Heart right ventricle (tissue), 16 donors: Measurements from ENCODE around the gene RNU2-63P. TPM values are rescaled to one million over a fixed set of nuclear protein-coding genes. Genes with fewer than 3 reads are reported as not detected.
A peak's percentile ranks its signal among the peaks of the same experiment; 100 is the strongest.
"Not testable (repeated sequence)": the region's sequence is repeated elsewhere in the genome, so short reads cannot be mapped to it uniquely, and the experiment has no call there.

Source experiments
- ATAC-seq, 8 donors: fragments of 200-7000 bp; cut with Tn5 transposase; one replicate each; pipeline ENCODE4 v1.9.1; 2020; ENCODE audit warnings: mild to moderate bottlenecking in 8 of 8, moderate library complexity in 8 of 8, moderate number of reproducible peaks in 1 of 8
- DNase-seq, 2 donors: peaks; one replicate each; pipeline ENCODE4 v3.0.0-alpha.2; 2020
- H3K27ac ChIP-seq, 10 donors: fragments of 200-600 bp; sonication (generic) in 2 of 10; one replicate each; pipeline versions ENCODE4 v1.5.0 to v1.8.0; 2020 to 2022; ENCODE audit warnings: mild to moderate bottlenecking in 3 of 10
- H3K27me3 ChIP-seq, 7 donors: fragments of 200-600 bp; one replicate each; pipeline ENCODE4 v1.8.0; 2021 to 2022; ENCODE audit warnings: mild to moderate bottlenecking in 2 of 7
- H3K36me3 ChIP-seq, 9 donors: fragments of 200-600 bp; sonication (generic) in 1 of 9; one replicate each; pipeline versions ENCODE4 v1.5.0 to v1.8.0; 2020 to 2022; ENCODE audit warnings: mild to moderate bottlenecking in 2 of 9
- H3K4me1 ChIP-seq, 9 donors: fragments of 200-600 bp; sonication (generic) in 1 of 9; one replicate each; pipeline versions ENCODE4 v1.5.0 to v1.8.0; 2020 to 2022; ENCODE audit warnings: mild to moderate bottlenecking in 4 of 9
- H3K4me3 ChIP-seq, 10 donors: fragments of 200-600 bp; sonication (generic) in 2 of 10; one replicate each; pipeline versions ENCODE4 v1.5.0 to v1.8.0; 2020 to 2022; ENCODE audit warnings: mild to moderate bottlenecking in 7 of 10, moderate library complexity in 2 of 10
- H3K9me3 ChIP-seq, 11 donors: fragments of 200-600 bp in 10 of 11; sonication (generic) in 2 of 11; one replicate each; pipeline versions ENCODE4 v1.5.0 to v1.8.0; 2013 to 2022; ENCODE audit warnings: mild to moderate bottlenecking in 2 of 11, control low read depth in 1 of 11, moderate library complexity in 1 of 11
- WGBS, 2 donors: extraction: QIAGEN DNeasy Blood & Tissue Kit; methylation state at CpG; one replicate each; pipeline ENCODE4 v1.1.7; 2013; ENCODE audit warnings: inconsistent platforms in 1 of 2; 5-methylcytosine and 5-hydroxymethylcytosine counted together
- intact Hi-C, 10 donors: fragments of 100-400 bp; cut with DNase I; formaldehyde crosslinking; loops; one replicate each; pipeline versions ENCODE4 v1.11.1 to v1.14.2; 2022
- polyA plus RNA-seq, 2 donors: library from polyadenylated mRNA; stranded (reverse); fragments of 200-250 nt; gene quantifications; one replicate each; pipeline ENCODE4 v1.2.3, GENCODE V29; 2013
- total RNA-seq, 10 donors: library from RNA; stranded (reverse); fragmentation: NEBNext Ultra II Directional in 3 of 10; extraction: Animal tissue kit (Norgen Biotek cat#: 25700) in 3 of 10; gene quantifications; one replicate each; pipeline versions ENCODE4 v1.2.1 to v1.2.4, GENCODE V29; 2021 to 2023
- TF ChIP-seq, protein P1 (sequence below), 9 donors: fragments of 200-600 bp; sonication (generic) in 2 of 9; IDR thresholded peaks; one replicate each; pipeline versions ENCODE4 v1.5.0 to v1.8.0; 2021 to 2022; ENCODE audit warnings: antibody characterized with exemption in 9 of 9, mild to moderate bottlenecking in 5 of 9, moderate library complexity in 1 of 9
- donor health status: Arrhythmogenic right ventricular cardiomyopathy.
- donor health status: ischemic (EF 13 %, LVEDD 7.1; RV severe dilation, severe dysfunction).
- donor health status: healthy with polysubstance abuse.
- donor health status: DM: no; HTN: yes; CAD: no.
- donor health status: DM: no; HTN: no; CAD: no.
- donor health status: ischemic (EF 25% LVEDD 6.9; RV normal size, moderate dysfunction).
- donor health status: ischemic (EF 25% LVEDD 5.7; RV mildly dilated, moderate dysfunction).
- donor health status: healthy.
- donor health status: DM: yes; HTN: yes; CAD: no.
- donor health status: Ischemic cardiomyopathy.
- donor health status: ischemic (EF 35%, LVEDD 5.7; RV mildly dilated, moderate dysfunction).
- donor health status: nonischemic (EF 11% LVEDD 7.7; RV severe dilation, severe dysfunction).
- donor health status: DM: yes; HTN: yes; CAD: no.
- donor health status: PGD.
- donor health status: ischemic (EF 29% LVEDD 5.4; RV normal size, mild dysfunction).
- donor health status: nonischemic (EF 23%, LVEDD 6.1; RV moderate dilation, normal function).

Gene RNU2-63P
- total and polyA plus RNA-seq, 12 donors, result 4.0 to 7.0 TPM; not detected in 10

DNA sequence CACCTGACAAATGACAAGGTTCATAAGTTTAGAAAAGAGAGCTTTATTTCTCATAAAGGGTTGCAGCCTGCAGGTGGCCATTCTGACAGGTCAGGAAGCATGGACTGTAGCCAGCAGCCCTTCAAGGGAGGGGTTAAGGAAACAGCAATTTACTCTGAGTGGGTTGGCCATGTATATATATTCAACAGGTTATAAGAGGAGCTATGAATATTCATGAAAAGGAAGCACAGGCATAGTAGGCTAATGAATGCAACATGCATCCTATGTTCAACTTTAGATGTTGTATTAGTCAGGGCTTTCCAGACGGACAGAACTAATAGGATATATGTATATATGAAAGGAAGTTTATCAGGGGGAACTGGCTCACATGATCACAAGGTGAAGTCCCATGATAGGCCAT is 20.6 kb downstream of the RNU2-63P start:
- TF ChIP-seq, protein P1, sequence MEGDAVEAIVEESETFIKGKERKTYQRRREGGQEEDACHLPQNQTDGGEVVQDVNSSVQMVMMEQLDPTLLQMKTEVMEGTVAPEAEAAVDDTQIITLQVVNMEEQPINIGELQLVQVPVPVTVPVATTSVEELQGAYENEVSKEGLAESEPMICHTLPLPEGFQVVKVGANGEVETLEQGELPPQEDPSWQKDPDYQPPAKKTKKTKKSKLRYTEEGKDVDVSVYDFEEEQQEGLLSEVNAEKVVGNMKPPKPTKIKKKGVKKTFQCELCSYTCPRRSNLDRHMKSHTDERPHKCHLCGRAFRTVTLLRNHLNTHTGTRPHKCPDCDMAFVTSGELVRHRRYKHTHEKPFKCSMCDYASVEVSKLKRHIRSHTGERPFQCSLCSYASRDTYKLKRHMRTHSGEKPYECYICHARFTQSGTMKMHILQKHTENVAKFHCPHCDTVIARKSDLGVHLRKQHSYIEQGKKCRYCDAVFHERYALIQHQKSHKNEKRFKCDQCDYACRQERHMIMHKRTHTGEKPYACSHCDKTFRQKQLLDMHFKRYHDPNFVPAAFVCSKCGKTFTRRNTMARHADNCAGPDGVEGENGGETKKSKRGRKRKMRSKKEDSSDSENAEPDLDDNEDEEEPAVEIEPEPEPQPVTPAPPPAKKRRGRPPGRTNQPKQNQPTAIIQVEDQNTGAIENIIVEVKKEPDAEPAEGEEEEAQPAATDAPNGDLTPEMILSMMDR (IDR thresholded peaks at IDR 0.05), result no peak
- Histone ChIP-seq H3K36me3 (no peaks in the 10 kb centered on the region), H3K4me3 (no peak overlapping the region), H3K9me3 (no peaks in the 10 kb centered on the region), H3K27me3 (no peaks in the 10 kb centered on the region), H3K27ac (no peak overlapping the region), H3K4me1 (no peaks in the 10 kb centered on the region)
- intact Hi-C loops, result no loop called here
- WGBS, 2 donors, result 66 to 72% methylated on average over 1 of the region's 1 CpG
- DNase-seq (no peak), ATAC-seq (no peak)

DNA sequence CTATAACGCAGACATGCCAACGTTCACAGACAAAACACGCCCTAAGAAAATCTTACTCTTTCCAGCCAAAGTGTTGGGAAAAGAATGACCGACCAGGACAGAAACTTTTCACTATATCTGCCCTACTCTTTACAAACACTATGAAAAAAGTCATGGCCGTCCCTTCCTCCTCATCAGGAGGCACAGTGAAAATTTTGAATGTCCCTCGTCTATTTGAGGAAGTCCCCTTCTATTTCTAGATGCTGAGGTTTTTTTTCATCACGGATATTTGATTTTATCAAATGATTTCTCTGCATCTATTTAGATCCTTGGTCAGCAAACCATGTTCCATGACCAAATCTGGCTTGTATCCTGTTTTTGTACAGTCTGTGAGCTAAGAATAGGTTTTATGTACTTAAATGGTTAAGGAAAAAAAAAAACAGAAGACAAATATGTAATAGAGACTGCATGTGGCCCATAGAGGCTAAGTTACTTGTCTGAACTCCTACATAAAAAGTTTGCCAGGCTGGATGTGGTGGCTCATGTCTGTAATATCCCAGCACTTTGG is 22.0 kb downstream of the RNU2-63P start:
- H3K9me3 ChIP-seq, H3K27me3 ChIP-seq, H3K4me3 ChIP-seq, H3K36me3 ChIP-seq, ATAC-seq, intact Hi-C loops, DNase-seq, H3K27ac ChIP-seq, H3K4me1 ChIP-seq: not testable (repeated sequence)
- 54 to 65% methylated on average over 7 of the region's 7 CpGs for WGBS, 2 donors

DNA sequence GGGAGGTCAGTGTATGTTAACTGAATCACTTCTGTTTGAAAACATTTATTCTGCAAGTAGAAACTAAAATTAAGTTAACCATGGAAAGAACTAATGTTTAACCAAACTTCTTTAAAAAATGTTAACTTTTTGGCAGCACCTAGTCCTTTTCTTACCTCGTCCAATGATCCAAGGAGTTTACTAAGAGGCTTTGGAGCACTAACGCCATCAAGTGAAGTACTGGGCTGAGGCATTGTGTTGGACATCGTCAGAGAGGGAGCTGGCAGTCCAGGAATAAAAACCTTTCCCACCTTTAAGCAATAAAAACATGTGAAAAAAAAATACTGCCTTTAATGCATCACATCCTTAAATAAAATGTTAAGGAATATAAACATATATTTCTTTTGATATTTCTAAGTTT is 23.8 kb downstream of the RNU2-63P start:
- intact Hi-C loops, H3K36me3 ChIP-seq, DNase-seq, H3K4me1 ChIP-seq, H3K9me3 ChIP-seq, H3K27ac ChIP-seq, ATAC-seq, H3K4me3 ChIP-seq, H3K27me3 ChIP-seq: not testable (repeated sequence)
- 29 to 35% methylated on average over 2 of the region's 3 CpGs for WGBS, 2 donors

DNA sequence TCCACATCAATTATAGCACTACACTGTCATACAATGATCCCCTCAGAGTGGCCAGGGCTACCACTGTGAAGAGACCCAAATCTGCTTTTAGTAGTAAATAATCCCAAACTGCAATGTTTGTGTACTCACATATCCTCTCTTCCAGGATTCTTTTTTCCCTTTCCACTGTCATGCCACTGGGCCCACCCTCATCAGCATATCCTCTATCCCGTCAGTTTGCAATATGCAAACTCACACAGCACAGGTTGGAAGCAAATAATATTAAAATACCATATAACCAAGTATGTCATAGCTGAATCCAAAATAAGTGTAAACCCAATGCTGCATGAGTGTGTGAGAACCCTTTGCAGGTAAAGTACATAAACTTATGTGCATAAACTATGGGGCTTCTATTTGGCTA is 28.9 kb downstream of the RNU2-63P start:
- H3K9me3 ChIP-seq, H3K4me1 ChIP-seq, H3K27me3 ChIP-seq, DNase-seq, intact Hi-C loops, ATAC-seq, H3K4me3 ChIP-seq, H3K36me3 ChIP-seq, H3K27ac ChIP-seq: not testable (repeated sequence)
- no CpG with 5 or more reads among the region's 1 CpG for WGBS, 2 donors

DNA sequence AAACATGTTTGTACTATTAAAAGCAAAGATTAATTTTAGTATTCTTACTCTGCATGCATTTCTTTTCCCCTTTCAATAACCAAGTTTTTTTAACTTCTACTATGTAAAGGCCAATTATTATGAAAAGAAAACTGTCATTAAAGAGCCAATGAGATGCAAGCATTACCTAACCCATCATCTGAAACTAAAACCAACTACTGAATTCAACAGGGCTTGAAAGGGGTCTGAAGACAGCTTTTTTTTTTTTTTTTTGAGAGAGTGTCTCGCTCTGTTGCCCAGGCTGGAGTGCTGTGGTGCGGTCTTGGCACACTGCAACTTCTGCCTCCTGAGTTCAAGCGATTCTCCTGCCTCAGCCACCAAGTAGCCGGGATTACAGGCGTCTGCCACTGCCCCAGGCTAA is 30.4 kb downstream of the RNU2-63P start:
- ATAC-seq, H3K4me3 ChIP-seq, intact Hi-C loops, H3K27me3 ChIP-seq, H3K4me1 ChIP-seq, DNase-seq, H3K36me3 ChIP-seq, H3K9me3 ChIP-seq, H3K27ac ChIP-seq: not testable (repeated sequence)
- 73 to 74% methylated on average over 5 of the region's 5 CpGs for WGBS, 2 donors

DNA sequence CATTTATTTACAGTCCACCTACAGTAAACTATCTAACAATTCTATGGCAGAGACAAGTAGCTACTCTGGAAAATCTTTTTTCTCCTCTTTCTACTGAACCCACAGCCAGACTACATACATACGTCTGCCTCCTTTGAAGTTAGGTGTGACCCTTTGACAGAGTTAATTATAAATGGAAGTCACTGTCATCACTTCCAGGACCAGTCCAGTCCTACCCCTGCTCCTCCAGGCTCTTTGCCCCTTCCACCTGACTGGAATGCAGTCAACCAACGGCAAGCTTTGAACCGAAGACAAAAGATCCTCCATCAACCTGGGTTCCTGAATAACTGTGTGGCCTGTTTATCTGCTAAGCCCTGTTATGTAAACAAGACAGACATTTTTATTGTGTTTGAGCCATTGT is 35.2 kb downstream of the RNU2-63P start:
- H3K27me3 ChIP-seq, H3K36me3 ChIP-seq, H3K27ac ChIP-seq, intact Hi-C loops, DNase-seq, ATAC-seq, H3K9me3 ChIP-seq, H3K4me1 ChIP-seq, H3K4me3 ChIP-seq: not testable (repeated sequence)
- no CpG with 5 or more reads among the region's 3 CpGs for WGBS, 2 donors

DNA sequence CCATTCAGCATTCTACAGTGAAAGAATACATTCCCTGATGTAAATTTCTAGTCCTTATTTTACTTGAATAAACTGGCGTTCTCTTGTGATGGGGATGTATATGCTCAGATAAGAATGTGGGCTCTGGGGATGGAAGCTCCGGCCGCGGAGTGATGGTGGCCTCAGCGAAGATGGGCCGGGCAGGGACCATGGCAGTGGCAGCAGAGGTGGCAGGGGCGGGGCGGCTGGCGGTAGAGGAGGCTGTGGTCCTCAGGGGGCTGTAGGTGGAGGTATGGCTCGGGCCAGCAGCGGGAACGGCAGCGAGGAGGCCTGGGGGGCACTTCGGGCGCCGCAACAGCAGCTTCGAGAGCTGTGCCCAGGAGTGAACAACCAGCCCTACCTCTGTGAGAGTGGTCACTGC is 44.0 kb downstream of the RNU2-63P start:
- H3K9me3 ChIP-seq, H3K27me3 ChIP-seq, H3K27ac ChIP-seq, H3K36me3 ChIP-seq, H3K4me3 ChIP-seq, H3K4me1 ChIP-seq, DNase-seq, intact Hi-C loops: not testable (repeated sequence)
- ATAC-seq, result peak in 2 of 8 donors; percentile 35 to 48
- WGBS, 2 donors, result 100% methylated on average over 1 of the region's 17 CpGs

Other genes starting within 250 kb of the RNU2-63P start
- 1 to 10 TPM in 5 of 10 donors, under 1 TPM in 1, not detected in 4; 0.21 to 3.9 (median 1.5) TPM for gene RGPD2, start 190.8 kb downstream of the RNU2-63P start, total RNA-seq
- gene RGPD2, start 190.8 kb downstream of the RNU2-63P start, polyA plus RNA-seq, result 1 to 10 TPM in 1 of 2 donors, under 1 TPM in 1; 0.94 to 1.9 TPM
- 10 to 100 TPM; 20.1 to 26.7 (median 22.0) TPM for gene KRCC1, start 39.2 kb upstream of the RNU2-63P start, total RNA-seq
- 10 to 100 TPM; 18.5 to 27.0 TPM for gene KRCC1, start 39.2 kb upstream of the RNU2-63P start, polyA plus RNA-seq
- gene SMYD1, start 51.3 kb upstream of the RNU2-63P start, total RNA-seq, result 100 to 1,000 TPM; 287 to 534 (median 395) TPM
- gene SMYD1, start 51.3 kb upstream of the RNU2-63P start, polyA plus RNA-seq, result 10 to 100 TPM; 78.7 to 94.0 TPM
- gene FABP1, start 111.5 kb upstream of the RNU2-63P start, total RNA-seq, result not detected
- 1 to 10 TPM in 1 of 2 donors, under 1 TPM in 1; 0.14 to 1.1 TPM for gene FABP1, start 111.5 kb upstream of the RNU2-63P start, polyA plus RNA-seq
- gene THNSL2, start 153.8 kb upstream of the RNU2-63P start, total RNA-seq, result 10 to 100 TPM in 8 of 10 donors, 1 to 10 TPM in 2; 4.2 to 29.7 (median 16.8) TPM
- 10 to 100 TPM in 1 of 2 donors, 1 to 10 TPM in 1; 9.8 to 23.3 TPM for gene THNSL2, start 153.8 kb upstream of the RNU2-63P start, polyA plus RNA-seq